ENCODE results near the gene HOXC10. TPM values are rescaled to one million over a fixed set of nuclear protein-coding genes. Genes with fewer than 3 reads are reported as not detected.

HOXC10 gene
- polyA plus RNA-seq, 4 donors: 53.9 to 75.6 (median 65.7) TPM

DNA sequence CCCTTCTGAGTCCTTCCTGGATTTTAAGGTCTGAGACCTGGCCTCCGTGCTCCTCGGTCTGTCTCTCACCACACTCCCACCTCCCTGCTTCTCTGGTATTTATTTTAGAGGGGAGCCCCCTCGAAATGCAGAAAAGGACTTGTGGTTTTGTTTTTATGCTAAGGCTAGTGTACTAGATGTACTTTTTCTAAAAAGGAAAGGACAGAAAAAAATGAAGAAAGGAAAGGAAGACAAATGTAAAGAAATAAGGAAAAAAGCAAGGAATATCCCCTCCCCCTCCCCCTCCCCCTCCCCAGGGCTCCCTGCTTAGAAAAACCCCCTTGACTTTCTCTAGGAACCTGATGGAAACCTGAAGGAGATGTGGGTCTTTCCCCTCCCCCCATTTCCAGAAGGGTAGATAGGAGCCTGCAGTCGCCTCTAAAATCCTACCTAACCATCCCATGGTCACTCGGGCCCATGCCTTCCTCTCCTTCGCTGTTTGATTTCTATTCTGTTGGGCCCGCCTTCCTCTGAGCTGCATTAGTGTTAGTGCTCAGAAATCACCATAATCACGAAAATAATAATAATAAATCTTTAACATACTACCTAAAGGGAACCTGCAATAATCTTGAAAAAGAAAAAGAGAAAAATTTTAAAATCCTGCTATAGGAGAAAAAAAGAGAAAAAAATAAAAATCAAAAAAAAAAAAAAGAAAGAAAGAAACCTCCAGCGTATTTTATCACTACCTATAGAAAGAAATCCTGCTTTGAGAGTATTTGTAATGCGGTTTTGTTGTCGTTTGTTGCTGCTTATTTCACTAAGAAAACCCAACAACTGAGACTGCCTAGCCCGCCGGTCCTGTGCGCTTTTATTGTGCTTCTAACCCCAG lies 27.0 kb downstream of the HOXC10 start:
- DNase-seq (ENCODE audit: low read depth in 4 of 4, low spot score in 2 of 4): no peak

- DNase-seq (ENCODE audit: low read depth in 4 of 4, low spot score in 2 of 4): no peak
Measured at GRCh38 chr12:54012631-54013409, 27.9 kb downstream of the HOXC10 start.

- no peak for DNase-seq (ENCODE audit: low read depth in 4 of 4, low spot score in 2 of 4)
Measured at GRCh38 chr12:54014377-54015017, 29.6 kb downstream of the HOXC10 start.

DNA sequence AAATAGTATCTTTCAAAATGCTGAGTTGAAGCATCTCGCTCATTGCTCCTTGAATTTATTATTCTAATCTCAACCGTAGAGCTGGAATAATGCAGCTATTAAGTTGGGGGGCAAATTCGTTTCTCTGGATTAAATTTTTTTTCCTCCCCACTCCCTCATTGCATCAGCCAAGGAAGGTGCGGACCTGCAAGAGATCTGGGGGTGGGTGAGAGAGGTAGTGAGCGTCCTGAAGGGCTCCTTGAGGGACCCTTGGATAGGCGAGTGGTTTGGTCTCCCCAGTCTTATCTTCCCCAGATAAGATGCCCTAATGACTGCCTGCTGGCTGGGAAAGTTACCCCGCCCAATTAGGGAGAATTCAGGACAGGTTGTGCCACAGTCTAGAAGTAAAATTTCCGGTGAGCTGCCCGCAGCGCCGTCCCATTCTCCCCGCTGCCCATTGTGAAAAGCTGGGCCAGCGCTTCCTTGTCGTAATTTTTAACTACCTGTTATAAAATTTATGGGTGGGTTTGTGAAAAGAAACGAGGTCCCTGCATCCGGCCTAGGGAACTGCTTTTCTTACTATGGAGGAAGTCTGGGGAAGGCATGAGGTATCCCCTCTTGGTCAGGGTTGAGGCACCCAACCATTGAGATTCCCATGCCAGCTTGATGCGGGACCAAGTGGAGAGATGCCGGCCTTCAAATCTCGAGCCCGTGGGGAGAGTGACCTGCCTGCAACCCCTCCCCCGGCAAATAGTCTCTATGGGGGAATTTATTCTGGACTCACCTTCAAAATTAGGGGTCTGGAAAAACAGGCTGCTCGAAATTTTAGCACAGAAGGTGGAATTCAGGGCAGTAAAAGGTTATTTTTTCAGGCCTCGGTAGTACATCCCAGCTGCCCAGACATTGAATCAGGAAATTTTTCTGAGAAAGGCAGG lies 30.3 kb downstream of the HOXC10 start:
- DNase-seq (ENCODE audit: low read depth in 4 of 4, low spot score in 2 of 4): no peak

GRCh38 chr12:54016051-54016450 lies 31.1 kb downstream of the HOXC10 start:
- DNase-seq (ENCODE audit: low read depth in 4 of 4, low spot score in 2 of 4): no peak

DNA sequence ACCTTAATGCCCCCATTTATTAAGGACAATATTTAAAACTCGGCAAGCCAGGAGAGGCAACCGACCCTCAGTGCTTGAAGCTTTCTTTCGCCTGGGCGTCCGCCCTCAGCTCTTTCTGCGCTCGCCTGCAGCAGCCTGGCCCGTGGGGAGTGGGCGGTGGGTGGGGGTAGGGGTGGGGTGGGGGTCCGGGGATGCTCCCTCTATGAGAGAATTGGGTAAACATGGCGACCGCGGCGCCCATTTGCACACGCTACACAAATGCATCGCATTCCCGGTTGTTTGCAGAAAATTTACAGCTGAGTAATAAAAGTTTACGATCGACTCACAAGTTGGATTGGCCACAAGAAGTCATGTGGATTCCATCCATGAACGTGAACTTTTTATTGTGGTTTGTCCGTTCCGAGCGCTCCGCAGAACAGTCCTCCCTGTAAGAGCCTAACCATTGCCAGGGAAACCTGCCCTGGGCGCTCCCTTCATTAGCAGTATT lies 31.6 kb downstream of the HOXC10 start:
- DNase-seq (ENCODE audit: low read depth in 4 of 4, low spot score in 2 of 4): peak in 1 of 4 donors; percentile 92

GRCh38 chr12:54017027-54017788 lies 32.3 kb downstream of the HOXC10 start:
- no peak for DNase-seq (ENCODE audit: low read depth in 4 of 4, low spot score in 2 of 4)

- DNase-seq (ENCODE audit: low read depth in 4 of 4, low spot score in 2 of 4): peak in 1 of 4 donors; percentile 83
Measured at GRCh38 chr12:54017878-54018467, 33.0 kb downstream of the HOXC10 start.

DNA sequence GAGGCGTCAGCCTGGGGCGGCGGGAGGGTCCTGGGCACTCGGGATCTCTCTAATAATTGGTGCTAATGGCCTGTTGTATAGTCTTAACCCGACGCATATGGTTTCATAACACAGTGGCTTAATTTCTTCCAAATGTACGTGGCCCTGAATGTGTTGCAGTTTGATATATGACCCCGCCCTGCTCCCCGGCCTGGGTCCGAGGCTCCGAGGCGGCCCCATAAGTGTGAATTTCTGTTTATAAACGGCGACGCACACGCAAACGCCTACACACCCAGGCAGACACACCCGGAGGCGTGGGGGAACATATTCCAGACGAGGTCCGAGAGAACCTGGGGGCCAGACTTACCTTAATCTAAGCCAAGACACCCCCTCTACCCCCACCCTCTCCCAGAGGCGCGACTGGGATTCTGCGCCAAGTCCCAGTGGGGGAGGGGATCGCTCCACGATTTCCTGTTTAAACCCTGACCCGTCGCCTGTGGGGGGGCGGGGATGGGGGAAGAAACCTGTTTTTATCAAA lies 33.6 kb downstream of the HOXC10 start:
- DNase-seq (ENCODE audit: low read depth in 4 of 4, low spot score in 2 of 4): no peak

DNA sequence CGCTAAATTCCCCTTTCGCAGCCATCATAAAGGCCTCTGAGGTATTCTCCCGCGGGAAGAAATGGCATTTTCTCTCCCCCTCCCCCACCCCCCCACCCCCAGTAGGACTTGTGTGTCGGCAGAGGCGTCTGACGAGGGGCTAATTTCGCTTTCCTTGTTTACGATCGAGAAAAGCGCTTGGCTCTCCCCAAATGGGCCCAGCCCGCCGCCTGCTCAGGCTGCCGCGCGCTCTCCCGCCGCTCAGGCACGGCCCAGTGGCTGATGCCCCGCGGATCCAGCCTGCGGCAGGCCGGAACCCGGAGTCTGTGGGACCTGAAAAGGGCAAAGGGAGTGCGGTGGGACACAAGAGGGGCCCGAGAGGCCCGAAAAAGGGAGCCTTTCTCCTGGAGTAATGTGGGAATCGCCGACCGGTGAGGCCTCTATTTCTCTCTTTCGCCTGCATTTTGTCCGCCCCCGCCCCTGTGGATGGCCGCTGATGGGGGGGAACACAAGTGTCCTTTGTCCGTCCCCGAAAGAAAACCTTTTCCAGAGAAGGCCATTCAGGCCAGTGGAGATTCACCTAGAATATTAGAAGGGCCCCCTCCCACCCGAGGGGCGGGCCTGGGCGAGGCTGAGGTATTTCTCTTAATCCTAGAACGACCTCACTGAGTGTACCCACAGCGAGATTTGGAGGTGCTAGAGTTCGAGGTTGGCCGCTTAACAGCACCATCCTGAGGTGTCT lies 34.3 kb downstream of the HOXC10 start:
- DNase-seq (ENCODE audit: low read depth in 4 of 4, low spot score in 2 of 4): no peak

DNA sequence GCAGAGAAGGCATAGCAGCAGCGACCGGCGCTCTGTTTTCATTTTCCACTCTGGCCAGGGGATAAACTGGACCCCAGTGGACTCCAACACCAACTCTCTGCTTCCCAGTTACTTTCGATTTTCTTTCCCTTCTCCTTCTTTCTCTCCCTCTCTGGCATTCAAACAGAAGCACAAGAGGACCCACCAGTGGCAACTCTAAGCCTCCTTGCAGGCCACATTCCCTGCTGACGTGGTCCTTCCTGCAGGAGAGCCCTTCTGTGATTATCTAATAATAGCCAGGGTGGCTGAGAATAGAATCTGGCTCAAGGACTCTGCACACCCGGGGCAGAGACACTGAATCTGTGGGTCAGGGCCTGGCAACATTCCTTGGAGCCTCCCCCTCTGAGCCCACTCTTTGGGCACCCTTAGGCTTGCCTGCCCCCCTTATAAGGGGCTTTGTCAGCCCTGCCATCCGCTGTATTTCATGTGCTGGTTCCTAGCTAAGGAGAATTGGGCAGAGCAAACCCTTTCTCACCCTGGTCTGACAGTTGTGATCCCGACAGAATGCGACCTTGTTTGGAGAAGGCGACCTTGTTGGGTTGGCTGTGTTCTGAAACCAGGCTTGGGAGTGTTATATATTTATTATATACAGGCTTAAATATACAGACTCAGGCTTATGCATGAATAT lies 35.1 kb downstream of the HOXC10 start:
- DNase-seq (ENCODE audit: low read depth in 4 of 4, low spot score in 2 of 4): no peak

DNA sequence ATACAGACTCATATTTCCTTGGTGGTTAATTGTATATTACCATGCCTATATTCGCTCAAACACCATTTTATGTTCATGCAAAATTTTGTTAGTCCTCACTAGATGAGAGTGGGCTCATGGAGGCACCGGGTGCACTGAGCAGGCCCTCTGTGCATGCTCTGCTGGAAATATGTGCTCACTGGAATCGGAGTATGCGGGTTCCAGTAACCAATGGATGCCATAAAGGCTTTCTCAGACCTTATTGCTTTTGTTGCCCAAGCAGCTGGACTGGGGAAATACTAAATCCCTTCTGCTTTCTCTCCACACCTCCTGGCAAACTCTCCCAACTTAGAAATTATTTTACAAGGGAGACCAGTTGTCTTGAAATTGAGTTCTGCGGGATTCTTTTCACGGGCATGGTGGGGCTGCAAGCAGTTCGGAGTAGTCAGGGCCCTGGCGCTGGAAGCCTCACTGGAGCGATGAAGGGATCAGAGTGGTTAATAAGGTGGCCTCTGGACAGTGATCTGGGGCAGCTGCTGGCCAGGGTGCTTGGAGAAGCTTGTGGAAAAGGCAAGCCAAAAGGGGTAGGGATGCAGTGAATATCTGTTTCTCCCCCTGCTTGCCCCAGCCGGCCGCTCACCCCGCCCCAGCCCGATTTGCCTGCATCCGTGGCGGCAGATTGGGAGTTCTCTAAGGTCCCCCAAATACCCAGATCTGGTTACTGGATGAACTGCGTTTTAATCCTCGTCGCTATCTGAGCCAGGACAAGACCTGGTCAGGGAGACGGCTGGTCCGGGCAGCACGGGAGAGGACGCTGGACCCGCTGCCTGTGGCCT lies 35.9 kb downstream of the HOXC10 start:
- no peak for DNase-seq (ENCODE audit: low read depth in 4 of 4, low spot score in 2 of 4)

DNA sequence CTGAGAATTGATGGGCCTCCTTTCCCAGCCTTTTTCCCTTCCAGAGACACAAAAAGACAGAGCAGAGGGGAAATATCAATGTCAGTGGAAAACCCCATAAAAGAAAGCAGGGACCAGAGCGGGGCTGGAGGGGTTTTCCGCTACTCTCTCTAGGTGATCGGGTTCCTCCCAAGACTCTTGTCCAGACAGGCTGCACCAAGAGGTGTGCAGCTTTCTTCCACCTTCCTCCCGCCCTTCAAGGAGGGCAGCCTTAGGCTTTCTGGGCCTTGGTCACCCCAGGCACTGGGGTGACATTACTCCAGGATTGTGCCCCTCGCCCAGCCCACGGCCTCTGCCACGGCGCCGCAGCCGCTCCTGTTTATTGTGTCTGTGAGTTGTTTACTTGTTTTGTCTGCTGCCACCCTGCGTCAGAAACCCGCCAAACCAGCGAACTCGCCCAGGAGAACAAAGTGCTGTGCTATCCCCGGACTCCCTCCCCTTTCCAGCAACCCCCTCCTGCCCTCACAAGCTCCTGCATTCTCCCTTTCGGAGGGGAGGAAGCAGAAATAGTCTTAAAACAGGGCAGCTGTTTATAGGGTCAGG lies 36.6 kb downstream of the HOXC10 start:
- no peak for DNase-seq (ENCODE audit: low read depth in 4 of 4, low spot score in 2 of 4)

DNA sequence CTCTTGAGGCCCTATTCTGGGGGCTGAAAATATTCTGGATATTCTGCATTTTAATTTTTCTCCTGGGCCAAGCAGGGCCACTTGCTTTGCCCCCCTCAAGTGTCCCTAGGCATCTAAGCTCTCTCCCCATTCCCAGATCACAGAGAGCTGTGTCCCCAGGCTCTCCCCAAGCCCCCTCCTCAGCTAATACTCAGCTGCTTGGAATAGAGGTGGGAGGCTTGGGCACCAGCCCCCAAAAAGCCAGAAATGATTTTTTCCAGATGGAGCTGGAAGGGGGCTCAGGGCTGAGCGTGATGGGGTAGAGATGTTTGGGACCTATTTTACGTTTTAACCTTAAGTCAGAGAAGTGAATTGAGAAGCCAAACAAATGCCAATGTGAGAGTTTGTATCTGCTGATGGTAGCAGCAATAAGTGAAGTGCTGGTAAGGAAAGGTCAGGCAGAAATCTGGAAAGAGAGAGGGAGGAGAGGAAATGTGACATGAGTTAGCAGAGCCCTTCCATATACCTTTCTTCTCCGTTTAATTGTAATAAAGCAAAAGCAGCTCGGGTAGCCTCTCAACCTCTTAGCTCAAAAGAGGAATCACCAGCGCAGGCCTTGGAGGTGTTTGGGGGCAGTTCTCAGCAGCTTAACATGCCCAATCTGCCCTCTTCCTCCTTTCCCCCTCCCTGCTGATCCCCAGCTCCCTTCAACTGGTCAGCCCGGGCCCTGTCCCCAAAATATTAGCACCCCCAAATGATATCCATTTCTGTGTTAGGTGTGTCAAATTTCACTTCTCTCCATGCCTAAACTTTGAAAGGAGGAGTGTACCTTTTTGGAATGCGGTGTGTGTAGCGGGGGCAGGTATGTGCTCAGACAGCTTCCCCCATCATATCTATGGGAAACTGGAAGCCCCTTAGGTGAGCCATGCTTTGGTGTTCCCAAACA lies 38.3 kb downstream of the HOXC10 start:
- DNase-seq (ENCODE audit: low read depth in 4 of 4, low spot score in 2 of 4): no peak

DNA sequence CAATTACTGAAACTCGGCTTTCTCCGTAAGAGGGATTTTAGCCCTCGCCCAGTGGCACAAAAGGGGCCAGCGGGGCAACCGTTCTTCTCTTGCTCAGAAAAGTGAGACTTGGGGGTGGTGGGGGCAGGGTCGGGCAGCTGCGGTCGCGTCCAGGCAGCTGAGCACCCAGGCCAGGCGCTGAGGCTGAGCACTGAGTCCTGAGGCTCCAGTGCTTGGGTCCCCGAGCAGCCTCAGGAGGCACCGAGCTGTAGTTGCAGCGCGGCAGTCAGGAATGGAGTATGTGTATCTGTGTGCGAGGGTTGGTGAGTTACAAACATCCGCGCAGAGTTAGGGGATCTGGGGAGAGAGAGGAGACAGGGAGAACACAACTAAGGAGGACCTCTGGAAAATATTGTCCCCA lies 39.2 kb downstream of the HOXC10 start:
- DNase-seq (ENCODE audit: low read depth in 4 of 4, low spot score in 2 of 4): no peak

All from left renal cortex interstitium (tissue), 4 donors.